ENCODE results near the gene ALPL. TPM values are rescaled to one million over a fixed set of nuclear protein-coding genes. Genes with fewer than 3 reads are reported as not detected.

The ALPL gene
- total RNA-seq, 1 experiment from 2014 or later: 4.8 TPM

DNA sequence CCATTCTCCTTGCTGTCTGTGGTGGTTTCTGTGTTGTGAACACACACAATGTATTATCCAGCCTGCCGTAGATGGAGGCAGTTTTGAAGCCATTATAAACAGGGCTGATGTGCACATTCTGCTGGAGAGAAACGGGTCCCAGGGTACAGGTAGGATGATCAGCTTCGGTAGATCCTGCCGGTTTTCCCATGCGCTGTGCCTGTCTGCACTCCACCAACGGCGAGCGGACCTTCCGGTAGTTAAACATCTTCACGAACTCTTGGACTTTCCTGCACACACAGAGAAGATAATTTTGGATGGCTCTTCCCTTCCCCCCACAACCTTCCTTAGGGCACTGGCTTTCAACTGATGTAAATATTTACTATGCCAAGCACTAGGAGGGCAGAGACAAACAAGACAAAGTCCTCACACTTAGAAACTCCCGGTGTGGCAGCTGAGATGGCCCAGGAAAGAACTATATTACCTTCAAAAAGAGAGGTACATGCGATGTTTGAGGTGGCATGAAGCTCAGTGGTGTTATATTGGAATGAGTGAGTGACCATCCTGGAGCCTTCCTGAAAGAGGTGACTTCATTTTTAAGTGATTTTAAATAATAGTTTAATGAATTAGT is 41.7 kb downstream of the ALPL start:
- BruUV-seq (replicated peaks): no TSS peak
- H3K36me3 ChIP-seq (ENCODE audit: insufficient read depth, low read length, poor library complexity, severe bottlenecking): no peaks in the 10 kb centered on the region
- no peak for TF ChIP-seq EZH2 (IDR thresholded peaks at IDR 0.05; ENCODE audit: borderline replicate concordance, low read depth, low read length, poor library complexity, severe bottlenecking)
- TF ChIP-seq, protein P1, sequence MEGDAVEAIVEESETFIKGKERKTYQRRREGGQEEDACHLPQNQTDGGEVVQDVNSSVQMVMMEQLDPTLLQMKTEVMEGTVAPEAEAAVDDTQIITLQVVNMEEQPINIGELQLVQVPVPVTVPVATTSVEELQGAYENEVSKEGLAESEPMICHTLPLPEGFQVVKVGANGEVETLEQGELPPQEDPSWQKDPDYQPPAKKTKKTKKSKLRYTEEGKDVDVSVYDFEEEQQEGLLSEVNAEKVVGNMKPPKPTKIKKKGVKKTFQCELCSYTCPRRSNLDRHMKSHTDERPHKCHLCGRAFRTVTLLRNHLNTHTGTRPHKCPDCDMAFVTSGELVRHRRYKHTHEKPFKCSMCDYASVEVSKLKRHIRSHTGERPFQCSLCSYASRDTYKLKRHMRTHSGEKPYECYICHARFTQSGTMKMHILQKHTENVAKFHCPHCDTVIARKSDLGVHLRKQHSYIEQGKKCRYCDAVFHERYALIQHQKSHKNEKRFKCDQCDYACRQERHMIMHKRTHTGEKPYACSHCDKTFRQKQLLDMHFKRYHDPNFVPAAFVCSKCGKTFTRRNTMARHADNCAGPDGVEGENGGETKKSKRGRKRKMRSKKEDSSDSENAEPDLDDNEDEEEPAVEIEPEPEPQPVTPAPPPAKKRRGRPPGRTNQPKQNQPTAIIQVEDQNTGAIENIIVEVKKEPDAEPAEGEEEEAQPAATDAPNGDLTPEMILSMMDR (conservative IDR thresholded peaks at IDR 0.05; ENCODE audit: low read depth, low read length): no peak
- intact Hi-C loops (cut with micrococcal nuclease; ENCODE audit: unreplicated experiment): no loop called here
- POLR2A ChIA-PET (ENCODE audit: low non-redundant PET): no interaction called here
- CTCF ChIA-PET: no interaction called here
- peaks cover 12% of the 10 kb centered on the region for H3K4me1 ChIP-seq (ENCODE audit: insufficient read depth, low read length, poor library complexity, severe bottlenecking)
- no peak overlapping the region for H3K27ac ChIP-seq (ENCODE audit: low read depth, low read length, poor library complexity, severe bottlenecking)
- H3K27me3 ChIP-seq (replicated peaks; ENCODE audit: insufficient read depth, low read depth, low read length, poor library complexity): no peaks in the 10 kb centered on the region
- no peak overlapping the region for H3K4me3 ChIP-seq (ENCODE audit: low read depth, low read length, poor library complexity, severe bottlenecking)
- H3K9me3 ChIP-seq (ENCODE audit: low read depth, low read length, poor library complexity, severe bottlenecking): no peaks in the 10 kb centered on the region
- no peak for DNase-seq (ENCODE audit: low spot score)

DNA sequence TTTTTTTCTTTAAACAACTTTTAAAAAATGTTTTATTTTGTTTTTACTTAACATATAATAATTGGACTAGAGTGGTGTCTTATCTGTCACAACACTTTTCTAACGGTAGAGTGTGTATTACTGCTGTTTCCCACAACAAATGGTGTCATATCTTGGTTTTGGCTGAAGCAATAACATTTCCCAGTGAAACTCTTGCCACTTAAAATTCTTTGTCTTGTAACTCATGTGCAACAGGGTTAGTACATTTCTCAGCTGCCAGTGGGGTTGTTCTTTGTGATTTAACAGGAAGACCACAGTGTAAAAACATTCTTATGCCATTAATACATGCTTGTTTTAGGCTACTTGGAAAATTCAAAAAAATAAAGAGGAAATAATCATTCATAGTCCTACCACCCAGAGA is 43.5 kb downstream of the ALPL start:
- Histone ChIP-seq H3K27me3 (replicated peaks; ENCODE audit: insufficient read depth, low read depth, low read length, poor library complexity) (no peaks in the 10 kb centered on the region), H3K4me3 (ENCODE audit: low read depth, low read length, poor library complexity, severe bottlenecking) (no peak overlapping the region), H3K4me1 (ENCODE audit: insufficient read depth, low read length, poor library complexity, severe bottlenecking) (peaks cover 12% of the 10 kb centered on the region), H3K9me3 (ENCODE audit: low read depth, low read length, poor library complexity, severe bottlenecking) (no peaks in the 10 kb centered on the region), H3K27ac (ENCODE audit: low read depth, low read length, poor library complexity, severe bottlenecking) (no peak overlapping the region), H3K36me3 (ENCODE audit: insufficient read depth, low read length, poor library complexity, severe bottlenecking) (no peaks in the 10 kb centered on the region)
- TF ChIP-seq, protein P1 (conservative IDR thresholded peaks at IDR 0.05; ENCODE audit: low read depth, low read length): no peak
- TF ChIP-seq EZH2 (IDR thresholded peaks at IDR 0.05; ENCODE audit: borderline replicate concordance, low read depth, low read length, poor library complexity, severe bottlenecking): no peak
- no peak for DNase-seq (ENCODE audit: low spot score)
- BruUV-seq (replicated peaks): no TSS peak
- POLR2A ChIA-PET (ENCODE audit: low non-redundant PET): no interaction called here
- CTCF ChIA-PET: interaction anchor here (0.7 kb wide), 1 partner anchor 18 kb away, joined by 4 read pairs; no protein-coding TSS in a partner anchor
- intact Hi-C loops (cut with micrococcal nuclease; ENCODE audit: unreplicated experiment): no loop called here

DNA sequence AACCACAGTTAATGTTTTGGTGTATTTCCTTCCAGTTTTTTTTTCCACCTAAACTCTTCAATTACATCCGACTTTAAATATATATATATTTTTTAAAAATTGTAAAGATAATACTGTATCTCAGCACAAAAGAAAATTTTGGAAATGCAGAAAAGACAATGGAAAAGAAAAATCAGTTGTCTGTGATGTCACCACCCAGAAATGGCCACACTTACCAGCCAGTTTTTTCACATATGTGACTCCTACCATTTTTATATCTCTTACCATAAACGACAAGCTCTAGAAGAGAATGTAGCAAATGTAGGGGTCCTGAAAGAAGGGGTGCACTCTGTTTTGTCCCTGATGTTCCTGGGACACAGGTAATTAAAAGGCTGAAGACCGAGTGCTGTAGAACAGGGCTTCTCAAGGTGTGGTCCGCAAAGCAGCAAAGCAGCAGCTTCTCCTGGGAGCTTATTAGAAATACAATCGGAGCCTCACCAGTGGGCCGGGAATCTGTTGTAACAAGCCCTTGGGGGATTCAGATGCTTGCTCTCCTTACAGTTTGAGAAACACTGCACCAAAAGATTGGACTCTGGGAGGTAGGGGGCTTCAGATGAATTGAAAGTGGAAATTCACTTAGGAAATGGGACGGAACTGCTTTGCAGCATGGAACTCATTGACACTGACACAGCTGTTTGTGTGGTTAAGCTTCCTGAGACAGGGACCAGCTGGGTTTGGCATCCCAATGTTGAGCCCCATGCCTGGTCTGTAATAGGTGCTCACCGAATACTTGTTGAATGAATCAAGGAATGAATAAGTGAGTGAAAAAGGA is 44.1 kb downstream of the ALPL start:
- Histone ChIP-seq H3K27ac (ENCODE audit: low read depth, low read length, poor library complexity, severe bottlenecking) (no peak overlapping the region), H3K4me3 (ENCODE audit: low read depth, low read length, poor library complexity, severe bottlenecking) (no peak overlapping the region), H3K27me3 (replicated peaks; ENCODE audit: insufficient read depth, low read depth, low read length, poor library complexity) (no peaks in the 10 kb centered on the region), H3K9me3 (ENCODE audit: low read depth, low read length, poor library complexity, severe bottlenecking) (no peaks in the 10 kb centered on the region), H3K4me1 (ENCODE audit: insufficient read depth, low read length, poor library complexity, severe bottlenecking) (peaks cover 15% of the 10 kb centered on the region), H3K36me3 (ENCODE audit: insufficient read depth, low read length, poor library complexity, severe bottlenecking) (no peaks in the 10 kb centered on the region)
- BruUV-seq (replicated peaks): no TSS peak
- CTCF ChIA-PET: no interaction called here
- TF ChIP-seq, protein P1 (conservative IDR thresholded peaks at IDR 0.05; ENCODE audit: low read depth, low read length): no peak
- no peak for TF ChIP-seq EZH2 (IDR thresholded peaks at IDR 0.05; ENCODE audit: borderline replicate concordance, low read depth, low read length, poor library complexity, severe bottlenecking)
- peak; percentile 44 for DNase-seq (ENCODE audit: low spot score)
- POLR2A ChIA-PET (ENCODE audit: low non-redundant PET): no interaction called here
- intact Hi-C loops (cut with micrococcal nuclease; ENCODE audit: unreplicated experiment): no loop called here
